Endothelial cell of umbilical vein (primary cell): ENCODE data around the gene ABCA3. TPM values are rescaled to one million over a fixed set of nuclear protein-coding genes. Genes with fewer than 3 reads are reported as not detected.

Source experiments
- BruUV-seq: library from RNA; stranded (reverse); fragments of 400-500 nt; replicated peaks from 2 replicates; lab custom pipeline; 2021; lab: Mats Ljungman, UMichigan
- CTCF ChIA-PET: fragments of 300-600, 350-600 bp; sonication (Branson Sonifier 250); formaldehyde crosslinking; loops from one replicate; lab custom pipeline; 2021; ENCODE audit warnings: antibody characterized with exemption, inconsistent platforms; lab: Charles Lee
- POLR2A ChIA-PET: fragments of 300-600, 350-600 bp; sonication (Branson Sonifier 250); formaldehyde crosslinking; loops from one replicate; lab custom pipeline; 2021; ENCODE audit warnings: antibody characterized with exemption, inconsistent platforms; lab: Charles Lee
- DNase-seq: peaks from one replicate; pipeline ENCODE4 v3.0.0-alpha.2; 2011; ENCODE audit warnings: low read depth, low spot score
- FAIRE-seq: peaks from 2 replicates; lab custom pipeline; 2011; peaks lifted over from hg19 to GRCh38; lab: Jason Lieb, UNC
- H2AFZ ChIP-seq: 2 replicates; pipeline ENCODE4 v1.6.0; 2012; ENCODE audit warnings: low read depth, low read length, control low read depth, inconsistent platforms
- H3K27ac ChIP-seq: 2 replicates; pipeline ENCODE4 v1.5.1; 2011; ENCODE audit warnings: low read depth, mild to moderate bottlenecking, control low read depth, low read length, moderate library complexity; ENCODE audit not compliant: insufficient read depth
- H3K27me3 ChIP-seq, 2 experiments: 2 replicates each; pipeline versions ENCODE4 v1.6.0 to v1.6.1; 2011; ENCODE audit warnings: low read length in 2 of 2, mixed read lengths in 1 of 2; ENCODE audit not compliant: control insufficient read depth in 2 of 2, insufficient read depth in 2 of 2
- H3K36me3 ChIP-seq, 2 experiments: 2 replicates in 1 of 2; 3 replicates in 1 of 2; pipeline ENCODE4 v1.5.1; 2011; ENCODE audit warnings: low read length in 2 of 2, mild to moderate bottlenecking in 1 of 2, moderate library complexity in 1 of 2; ENCODE audit not compliant: control insufficient read depth in 2 of 2, insufficient read depth in 2 of 2; ENCODE audit errors: extremely low read depth in 1 of 2
- H3K4me1 ChIP-seq: 3 replicates; pipeline ENCODE4 v1.5.1; 2011; ENCODE audit warnings: mild to moderate bottlenecking, low read length; ENCODE audit not compliant: control insufficient read depth, insufficient read depth; ENCODE audit errors: extremely low read depth
- H3K4me2 ChIP-seq: 2 replicates; pipeline ENCODE4 v1.6.1; 2011; ENCODE audit warnings: low read length, control low read depth, mixed read lengths; ENCODE audit not compliant: insufficient read depth
- H3K4me3 ChIP-seq, 3 experiments: fragments of 200-600 bp in 1 of 3; sonication (generic), shearing (Covaris generic) in 1 of 3; replicated peaks in 1 of 3; 2 replicates each; pipeline ENCODE4 v1.5.1; 2011 to 2016; ENCODE audit warnings: control low read depth in 3 of 3, low read length in 3 of 3, mild to moderate bottlenecking in 2 of 3, inconsistent platforms in 1 of 3, low read depth in 1 of 3, moderate library complexity in 1 of 3; ENCODE audit not compliant: insufficient read depth in 1 of 3
- H3K79me2 ChIP-seq: 2 replicates; pipeline ENCODE4 v1.6.0; 2012; ENCODE audit warnings: low read length, inconsistent platforms; ENCODE audit not compliant: control insufficient read depth, insufficient read depth
- H3K9ac ChIP-seq: replicated peaks from 2 replicates; pipeline ENCODE3; 2011; ENCODE audit warnings: low read length, control low read depth; ENCODE audit not compliant: insufficient read depth; ENCODE audit errors: extremely low read depth
- H3K9me1 ChIP-seq: replicated peaks from 3 replicates; pipeline ENCODE4 v1.6.0; 2011; ENCODE audit warnings: mild to moderate bottlenecking, low read length; ENCODE audit not compliant: control insufficient read depth, insufficient read depth; ENCODE audit errors: extremely low read depth
- H3K9me3 ChIP-seq: replicated peaks from 2 replicates; pipeline ENCODE4 v1.5.1; 2012; ENCODE audit warnings: low read length, inconsistent platforms; ENCODE audit not compliant: control insufficient read depth, insufficient read depth
- H4K20me1 ChIP-seq: replicated peaks from 2 replicates; pipeline ENCODE3; 2011; ENCODE audit warnings: mild to moderate bottlenecking, low read length; ENCODE audit not compliant: control insufficient read depth, insufficient read depth; ENCODE audit errors: extremely low read depth
- CTCF ChIP-seq, 2 donors: IDR thresholded peaks; 1 replicate in 1 of 2; 2 replicates in 1 of 2; pipeline ENCODE4 v1.5.1; 2011; ENCODE audit warnings: low read length in 2 of 2, mild to moderate bottlenecking in 2 of 2, moderate library complexity in 2 of 2, control low read depth in 1 of 2, inconsistent platforms in 1 of 2, low read depth in 1 of 2; ENCODE audit not compliant: insufficient read depth in 1 of 2; ENCODE audit errors: extremely low read depth in 1 of 2
- EZH2 ChIP-seq: IDR thresholded peaks from 2 replicates; pipeline ENCODE4 v1.6.1; 2012; ENCODE audit warnings: borderline replicate concordance, low read depth, mild to moderate bottlenecking, moderate library complexity, low read length, inconsistent platforms; ENCODE audit not compliant: severe bottlenecking
- FOS ChIP-seq: IDR thresholded peaks from 2 replicates; pipeline ENCODE4 v1.6.1; 2011; ENCODE audit warnings: mild to moderate bottlenecking, low read length, moderate library complexity, borderline replicate concordance; ENCODE audit not compliant: insufficient read depth
- GATA2 ChIP-seq: IDR thresholded peaks from 2 replicates; pipeline ENCODE4 v1.7.0; 2011; ENCODE audit warnings: low read depth, mild to moderate bottlenecking, moderate library complexity, mixed read lengths, low read length; ENCODE audit not compliant: insufficient read length, insufficient read depth
- JUN ChIP-seq: IDR thresholded peaks from 2 replicates; pipeline ENCODE4 v1.6.1; 2011; ENCODE audit warnings: borderline replicate concordance, low read depth; ENCODE audit not compliant: insufficient read length, insufficient read depth
- MAX ChIP-seq: IDR thresholded peaks from 2 replicates; pipeline ENCODE4 v1.6.1; 2011; ENCODE audit not compliant: insufficient read depth, insufficient read length
- MYC ChIP-seq: IDR thresholded peaks from one replicate; pipeline ENCODE4 v1.6.1; 2011; ENCODE audit warnings: mild to moderate bottlenecking, low read depth, low read length
- POLR2A ChIP-seq: IDR thresholded peaks from 2 replicates; pipeline ENCODE4 v1.6.1; 2012; ENCODE audit warnings: low read depth, mild to moderate bottlenecking, control low read depth, low read length
- POLR2AphosphoS5 ChIP-seq: IDR thresholded peaks from 2 replicates; pipeline ENCODE4 v1.6.1; 2012; ENCODE audit warnings: low read depth, mild to moderate bottlenecking, control low read depth, low read length, moderate library complexity; ENCODE audit not compliant: insufficient read depth
- dilution Hi-C: fragments of 300-500 bp; cut with MboI; formaldehyde crosslinking; loops from one replicate; pipeline ENCODE4 v1.15.0; 2019; ENCODE audit warnings: low sequenced_read_pairs; ENCODE audit not compliant: extremely low pct_ligation_motif_present
- intact Hi-C: fragments of 100-400 bp; cut with micrococcal nuclease; formaldehyde crosslinking; loops from one replicate; pipeline ENCODE4 v1.10.0; 2022
- polyA plus RNA-seq, 4 experiments: library from polyadenylated mRNA; depleted of rRNA in 3 of 4; stranded (reverse) in 3 of 4; unstranded in 1 of 4; fragments of >200 nt; gene quantifications; 2 replicates each; pipeline versions ENCODE4 v1.2.1 to v1.2.3, GENCODE V29; 2011 to 2012; ENCODE audit warnings: missing spikeins in 1 of 4
- total RNA-seq: library from RNA; stranded (reverse); gene quantifications from 2 replicates; pipeline ENCODE4 v1.2.3, GENCODE V29; 2021

Gene ABCA3
- total and polyA plus RNA-seq, 2 donors (not counting 3 experiments of a cell fraction or from before 2014, with no cell fraction given), result 13.5 to 36.0 TPM

- FAIRE-seq (no peak), DNase-seq (no peak)
- dilution Hi-C loops, result no loop called here
- no peaks in the 10 kb centered on the region for H3K9me3 ChIP-seq
- TF ChIP-seq MYC (no peak), FOS (no peak), MAX (no peak), POLR2A (no peak), EZH2 (no peak), POLR2AphosphoS5 (no peak), CTCF (IDR thresholded peaks at IDR 0.05; ENCODE audit: extremely low read depth in 1 of 2, insufficient read depth in 1 of 2, low read depth in 1 of 2, low read length in 2 of 2) (no peak), JUN (no peak), GATA2 (no peak)
- H3K36me3 ChIP-seq, result peaks cover 4 to 20% of the 10 kb centered on the region in 2 experiments
- H3K79me2 ChIP-seq, result peaks cover 36% of the 10 kb centered on the region
- BruUV-seq, result no TSS peak
- intact Hi-C loops, result no loop called here
- no peaks in the 10 kb centered on the region for H3K27me3 ChIP-seq
- H3K9me1 ChIP-seq, result no peaks in the 10 kb centered on the region
- no peak overlapping the region for H2AFZ ChIP-seq
- H3K27ac ChIP-seq, result no peak overlapping the region
- CTCF ChIA-PET, result interaction anchor here (2.5 kb wide), 1 partner anchor 24 kb away, joined by 7 read pairs; the partner anchor contains the start of gene ECI1
- no peak overlapping the region for H3K4me3 ChIP-seq
- no peak overlapping the region for H3K4me2 ChIP-seq
- H4K20me1 ChIP-seq, result no peaks in the 10 kb centered on the region
- POLR2A ChIA-PET, result no interaction called here
- H3K4me1 ChIP-seq, result peaks cover 7% of the 10 kb centered on the region
- no peak overlapping the region for H3K9ac ChIP-seq
Observed at GRCh38 chr16:2226918-2227317, 113.6 kb downstream of the ABCA3 start.
